ENCODE measurements around the gene SELL.

SELL gene

DNA sequence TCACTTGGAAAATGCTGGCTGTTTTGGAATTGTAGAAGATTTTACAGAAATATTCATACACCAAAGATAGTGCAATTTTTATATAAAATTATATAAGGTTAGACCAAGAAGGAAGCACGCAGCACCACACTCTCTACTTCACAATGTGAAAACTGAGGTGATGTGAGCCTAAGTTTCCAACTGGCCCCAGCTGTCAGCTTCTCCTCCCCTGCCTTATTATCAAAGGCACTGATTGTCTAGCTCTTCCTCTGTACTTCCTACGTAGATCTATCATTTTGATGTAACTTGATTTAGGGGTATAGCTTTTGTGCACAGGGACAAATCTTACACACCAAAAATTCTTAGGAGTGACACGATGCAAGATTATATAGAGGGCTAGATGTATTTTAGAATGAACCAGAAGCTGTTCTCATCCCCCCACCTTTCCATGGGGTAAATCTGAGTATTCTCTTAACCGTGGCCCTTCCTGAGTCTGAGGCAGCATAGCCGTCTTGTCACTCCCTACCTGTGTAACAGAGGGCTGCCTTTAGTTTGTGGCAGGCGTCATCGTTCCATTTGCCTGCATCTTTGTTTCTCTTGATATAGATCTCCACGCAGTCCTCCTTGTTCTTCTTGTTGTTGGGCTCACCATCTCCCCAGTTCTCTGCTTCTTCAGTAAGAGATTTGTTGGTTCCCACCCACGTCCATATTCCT, 3.4 kb downstream of the SELL start:
- TF ChIP-seq, protein P1, sequence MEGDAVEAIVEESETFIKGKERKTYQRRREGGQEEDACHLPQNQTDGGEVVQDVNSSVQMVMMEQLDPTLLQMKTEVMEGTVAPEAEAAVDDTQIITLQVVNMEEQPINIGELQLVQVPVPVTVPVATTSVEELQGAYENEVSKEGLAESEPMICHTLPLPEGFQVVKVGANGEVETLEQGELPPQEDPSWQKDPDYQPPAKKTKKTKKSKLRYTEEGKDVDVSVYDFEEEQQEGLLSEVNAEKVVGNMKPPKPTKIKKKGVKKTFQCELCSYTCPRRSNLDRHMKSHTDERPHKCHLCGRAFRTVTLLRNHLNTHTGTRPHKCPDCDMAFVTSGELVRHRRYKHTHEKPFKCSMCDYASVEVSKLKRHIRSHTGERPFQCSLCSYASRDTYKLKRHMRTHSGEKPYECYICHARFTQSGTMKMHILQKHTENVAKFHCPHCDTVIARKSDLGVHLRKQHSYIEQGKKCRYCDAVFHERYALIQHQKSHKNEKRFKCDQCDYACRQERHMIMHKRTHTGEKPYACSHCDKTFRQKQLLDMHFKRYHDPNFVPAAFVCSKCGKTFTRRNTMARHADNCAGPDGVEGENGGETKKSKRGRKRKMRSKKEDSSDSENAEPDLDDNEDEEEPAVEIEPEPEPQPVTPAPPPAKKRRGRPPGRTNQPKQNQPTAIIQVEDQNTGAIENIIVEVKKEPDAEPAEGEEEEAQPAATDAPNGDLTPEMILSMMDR (conservative IDR thresholded peaks at IDR 0.05; ENCODE audit: low read depth, low read length) = no peak
- no peak overlapping the region for H3K4me3 ChIP-seq (ENCODE audit: low read depth, low read length)
- no peak for DNase-seq (ENCODE audit: low read depth)

DNA sequence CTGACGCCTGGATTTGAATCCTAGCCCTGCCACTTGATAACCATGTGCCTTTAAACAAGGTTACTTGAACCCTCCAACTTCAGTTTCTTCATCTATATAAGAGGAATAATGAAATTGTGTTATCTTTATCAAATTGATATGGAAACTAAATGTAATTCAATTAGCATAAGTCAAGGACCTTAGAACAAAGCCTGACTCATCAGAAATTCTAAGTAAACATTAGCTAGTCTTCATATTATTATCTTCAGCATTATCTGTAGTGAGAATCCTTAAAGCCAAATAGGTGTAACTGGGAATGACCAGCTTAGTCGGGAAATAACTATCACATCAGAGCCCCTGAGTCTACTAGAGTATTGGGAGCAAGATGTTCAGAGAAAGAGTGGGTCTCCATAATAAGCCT, 6.6 kb downstream of the SELL start:
- DNase-seq (ENCODE audit: low read depth) = no peak
- TF ChIP-seq, protein P1 (conservative IDR thresholded peaks at IDR 0.05; ENCODE audit: low read depth, low read length) = no peak
- H3K4me3 ChIP-seq (ENCODE audit: low read depth, low read length) = no peak overlapping the region

DNA sequence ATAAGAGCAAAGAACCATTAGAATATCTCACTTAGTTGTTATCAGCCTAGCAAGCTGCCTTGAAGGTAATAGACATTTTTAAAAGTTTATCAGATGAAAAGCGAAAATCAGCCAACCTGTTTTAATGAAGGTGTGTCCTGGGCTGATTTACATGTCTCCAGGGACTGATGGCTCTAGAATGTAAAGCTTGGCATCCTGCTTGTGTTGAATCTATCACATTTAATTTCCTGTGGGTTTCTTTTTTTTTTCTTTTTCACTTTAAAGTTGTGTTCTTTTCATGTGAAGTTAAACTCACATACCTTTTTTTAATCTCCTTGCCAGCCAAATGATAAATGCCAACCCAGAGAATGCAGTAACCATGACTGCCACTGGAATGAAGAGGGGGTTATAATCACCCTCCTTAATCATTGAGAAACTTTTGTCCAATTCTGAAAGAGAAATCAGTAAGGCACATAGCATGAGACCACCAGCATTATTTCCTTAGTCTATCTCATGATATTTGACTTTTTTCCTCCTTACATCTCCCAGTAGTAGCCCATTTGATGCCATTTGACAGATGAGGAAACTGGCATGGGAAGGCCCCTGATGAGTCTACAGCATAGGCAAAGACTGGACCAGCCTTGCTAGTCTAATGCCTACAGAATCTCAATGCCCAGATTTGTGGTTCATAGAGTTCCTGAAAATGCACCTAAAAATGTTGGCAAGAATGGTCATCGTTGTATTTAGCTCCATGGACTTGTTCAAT, 10.0 kb downstream of the SELL start:
- no peak for DNase-seq (ENCODE audit: low read depth)
- no peak overlapping the region for H3K4me3 ChIP-seq (ENCODE audit: low read depth, low read length)

DNA sequence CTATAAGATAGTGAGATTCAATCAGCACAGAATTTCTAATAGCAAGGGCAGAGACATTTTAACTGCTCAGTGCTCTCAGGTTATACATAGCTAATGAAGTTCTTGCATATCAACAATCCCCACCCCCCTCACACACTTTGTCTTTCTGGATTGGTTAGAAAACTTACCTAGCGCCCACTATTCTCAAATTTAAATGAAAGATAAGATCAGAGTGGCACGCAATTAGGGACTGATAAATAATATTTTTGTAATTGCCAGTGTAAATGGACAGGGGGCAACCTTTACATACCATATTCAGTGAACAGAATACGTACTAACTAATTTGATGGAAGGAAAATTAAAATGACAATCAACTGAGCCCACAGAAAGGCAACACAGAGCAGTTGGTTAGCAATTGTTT, 11.7 kb downstream of the SELL start:
- H3K4me3 ChIP-seq (ENCODE audit: low read depth, low read length) = no peak overlapping the region
- TF ChIP-seq, protein P1 (conservative IDR thresholded peaks at IDR 0.05; ENCODE audit: low read depth, low read length) = no peak
- no peak for DNase-seq (ENCODE audit: low read depth)

More for the DNA sequence above, 10.0 kb downstream of the SELL start:
- TF ChIP-seq, protein P1 (conservative IDR thresholded peaks at IDR 0.05; ENCODE audit: low read depth, low read length) = no peak

DNA sequence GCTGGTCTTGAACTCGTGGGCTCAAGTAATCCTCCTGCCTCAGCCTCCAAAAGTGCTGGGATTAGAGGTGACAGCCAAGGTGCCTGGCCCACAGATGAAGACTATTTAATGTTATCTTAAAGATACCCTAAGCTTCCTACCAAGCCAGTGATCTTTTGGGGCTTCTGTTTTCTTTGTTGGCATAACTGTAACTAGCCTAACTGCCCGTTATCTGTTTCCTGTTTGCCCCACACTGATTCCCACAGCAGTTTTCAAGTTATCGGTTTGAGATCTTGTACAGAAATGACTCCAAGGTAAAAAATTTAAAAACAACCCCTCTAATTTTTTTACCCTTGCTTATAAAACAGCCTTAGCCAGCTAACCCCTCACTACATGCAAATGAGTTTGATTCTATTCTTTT, 12.4 kb downstream of the SELL start:
- no peak overlapping the region for H3K4me3 ChIP-seq (ENCODE audit: low read depth, low read length)
- DNase-seq (ENCODE audit: low read depth) = no peak

DNA sequence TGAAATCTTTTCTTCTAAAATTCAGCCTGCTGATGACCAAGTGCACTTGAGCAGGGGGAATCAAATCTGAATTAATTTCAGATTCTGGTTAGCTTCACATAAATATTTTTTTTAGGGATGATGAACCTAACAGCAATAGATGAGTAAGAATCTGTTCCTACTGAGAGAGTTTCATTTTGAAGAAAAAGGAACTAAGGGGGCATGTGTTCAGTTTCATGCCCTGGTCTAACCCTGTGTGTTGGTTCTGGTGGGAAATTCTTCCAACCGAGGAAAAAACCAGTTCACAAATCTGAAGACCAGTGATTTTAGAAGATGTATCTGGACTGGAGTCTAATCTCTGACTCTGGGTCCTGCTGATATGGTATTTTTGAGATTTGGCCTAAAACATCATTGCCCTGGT, 13.7 kb downstream of the SELL start:
- H3K4me3 ChIP-seq (ENCODE audit: low read depth, low read length) = no peak overlapping the region
- DNase-seq (ENCODE audit: low read depth) = no peak
- TF ChIP-seq, protein P1 (conservative IDR thresholded peaks at IDR 0.05; ENCODE audit: low read depth, low read length) = no peak

More for the DNA sequence above, 12.4 kb downstream of the SELL start:
- TF ChIP-seq, protein P1 (conservative IDR thresholded peaks at IDR 0.05; ENCODE audit: low read depth, low read length) = no peak
